ENCODE measurements around the gene KITLG.

DNA sequence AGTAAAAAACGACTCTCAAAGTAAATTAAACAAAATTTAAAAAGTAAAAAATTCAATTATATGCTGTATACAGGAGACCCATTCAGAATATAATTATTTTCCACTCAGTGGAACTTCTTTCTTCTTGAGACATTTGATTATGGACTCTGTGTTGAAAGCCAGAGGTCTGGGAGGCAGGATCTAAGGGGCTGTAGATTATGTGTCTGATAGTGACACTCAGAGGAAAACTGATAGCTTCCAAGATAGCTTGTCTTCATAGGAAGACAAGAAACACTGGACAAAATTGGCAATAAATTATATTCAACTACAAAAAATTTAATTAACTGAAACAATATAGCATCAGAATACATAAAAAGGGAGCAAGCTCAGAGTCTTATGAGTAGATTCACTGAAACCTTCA, 135.8 kb downstream of the KITLG start:
- TF ChIP-seq CTCF (IDR thresholded peaks at IDR 0.05; ENCODE audit: poor library complexity) = no peak
- TF ChIP-seq EZH2 (IDR thresholded peaks at IDR 0.05; ENCODE audit: borderline replicate concordance) = no peak
